Motor neuron (in vitro differentiated cells): ENCODE measurements around the gene PCDHB10. TPM values are rescaled to one million over a fixed set of nuclear protein-coding genes. Genes with fewer than 3 reads are reported as not detected.
A peak's percentile ranks its signal among the peaks of the same experiment; 100 is the strongest.
"Not testable (repeated sequence)": the region's sequence is repeated elsewhere in the genome, so short reads cannot be mapped to it uniquely, and the experiment has no call there.

Experiments used
- ATAC-seq, 8 experiments: fragments of 200-7000 bp; cut with Tn5 transposase; replicated peaks in 6 of 8; 2 replicates each; pipeline ENCODE4 v1.8.0; 2021; ENCODE audit warnings: mild to moderate bottlenecking in 8 of 8, moderate library complexity in 8 of 8
- H3K27ac ChIP-seq, 2 donors: fragments of 250-450 bp; sonication (Bioruptor Pico); 2 replicates each; pipeline ENCODE4 v1.9.0; 2021; ENCODE audit warnings: antibody characterized with exemption in 2 of 2, mild to moderate bottlenecking in 2 of 2, moderate library complexity in 1 of 2
- H3K4me1 ChIP-seq, 2 donors: fragments of 250-450 bp; sonication (Bioruptor Pico); replicated peaks in 1 of 2; 2 replicates each; pipeline ENCODE4 v1.6.1; 2021; ENCODE audit warnings: antibody characterized with exemption in 2 of 2, mild to moderate bottlenecking in 2 of 2, moderate library complexity in 1 of 2
- H3K4me3 ChIP-seq, 5 donors: fragments of 250-450 bp; sonication (Bioruptor Pico); 2 replicates each; pipeline ENCODE4 v1.9.0; 2021; ENCODE audit warnings: antibody characterized with exemption in 5 of 5, mild to moderate bottlenecking in 5 of 5, moderate library complexity in 4 of 5
- WGBS, 10 experiments: fragments of 450-650 bp; shearing (Covaris generic); methylation state at CpG; one replicate each; pipeline ENCODE4 v1.0.0; 2022; 5-methylcytosine and 5-hydroxymethylcytosine counted together
- in situ Hi-C, 9 experiments: fragments of 400-800 bp; cut with MboI; loops; one replicate each; pipeline ENCODE4 v1.15.0; 2021; ENCODE audit warnings: low sequenced_read_pairs in 9 of 9, low pct_unique_long_range_greater_than_20kb in 2 of 9; ENCODE audit not compliant: unreplicated experiment in 9 of 9
- total RNA-seq, 8 experiments: library from RNA; unstranded; fragments of 300-600 nt; gene quantifications; 2 replicates each; pipeline versions ENCODE4 v1.2.3 to v1.2.4, GENCODE V29; 2022

Gene PCDHB10
- total RNA-seq: 10 to 100 TPM in 1 of 8 experiments, 1 to 10 TPM in 4, under 1 TPM in 3; 0.20 to 25.4 (median 5.5) TPM

GRCh38 chr5:141192110-141192725, at the start of gene PCDHB10:
TSS of gene PCDHB10 (plus strand) at chr5:141192353. CDS start at chr5:141192553, 200 bp downstream.
- in situ Hi-C loops: loop anchor here in 4 of 9 experiments (25.0 kb wide), 1 partner anchor 370 kb away; no protein-coding TSS in a partner anchor
- 0 to 20% (median 0%) methylated on average over 4 to 8 of the region's 10 CpGs; no CpG with 5 or more reads in 1 of the 10 experiments for WGBS, 10 experiments
- peak; percentile 28 to 80 (median 58) for ATAC-seq

GRCh38 chr5:141149812-141150211, 42.3 kb upstream of the PCDHB10 start, which contains the start of gene PCDHB6:
TSS of gene PCDHB6 (plus strand) at chr5:141150057. CDS start at chr5:141150258, 201 bp downstream.
- H3K4me3 ChIP-seq: peak within 1 kb of the TSS in 3 of 5 donors; percentile 4 to 34 (median 21)
- peak in 4 of 8 experiments; percentile 45 to 94 (median 70) for ATAC-seq
- in situ Hi-C loops: loop anchor here in 1 of 9 experiments (25.0 kb wide), 1 partner anchor 112 kb away; no protein-coding TSS in a partner anchor
- H3K27ac ChIP-seq: no peak within 1 kb of the TSS
- 0 to 88% (median 6%) methylated on average over 1 to 18 of the region's 18 CpGs for WGBS, 10 experiments
- no peaks in the 10 kb centered on the region for H3K4me1 ChIP-seq

More at GRCh38 chr5:141192110-141192725, at the start of gene PCDHB10:
- no peak within 1 kb of the TSS for H3K27ac ChIP-seq
- H3K4me3 ChIP-seq: peak within 1 kb of the TSS; percentile 22 to 53 (median 39)
- H3K4me1 ChIP-seq: no peaks in the 10 kb centered on the region

GRCh38 chr5:141150224-141150992, 41.7 kb upstream of the PCDHB10 start:
- Histone ChIP-seq H3K27ac (no peak overlapping the region), H3K4me3 (peak overlapping the region in 3 of 5 donors; percentile 4 to 34 (median 21)), H3K4me1 (no peaks in the 10 kb centered on the region)
- peak in 3 of 8 experiments; percentile 46 to 53 (median 52) for ATAC-seq
- in situ Hi-C loops: loop anchor here in 1 of 9 experiments (25.0 kb wide), 1 partner anchor 112 kb away; no protein-coding TSS in a partner anchor
- 5 to 96% (median 29%) methylated on average over 2 to 24 of the region's 33 CpGs for WGBS, 10 experiments

- H3K27ac ChIP-seq: no peak overlapping the region
- in situ Hi-C loops: loop anchor here in 1 of 9 experiments (25.0 kb wide), 1 partner anchor 111 kb away; no protein-coding TSS in a partner anchor
- no peaks in the 10 kb centered on the region for H3K4me1 ChIP-seq
- WGBS, 10 experiments: 0 to 73% (median 8%) methylated on average over 1 to 13 of the region's 13 CpGs; no CpG with 5 or more reads in 3 of the 10 experiments
- H3K4me3 ChIP-seq: peak overlapping the region in 3 of 5 donors; percentile 4 to 34 (median 21)
- ATAC-seq: no peak
Observed at GRCh38 chr5:141150993-141151325, 41.2 kb upstream of the PCDHB10 start.

GRCh38 chr5:141151632-141152031, 40.5 kb upstream of the PCDHB10 start:
- H3K4me3 ChIP-seq: peak overlapping the region in 1 of 5 donors; percentile 34
- ATAC-seq, H3K4me1 ChIP-seq, H3K27ac ChIP-seq: not testable (repeated sequence)
- in situ Hi-C loops: loop anchor here in 1 of 9 experiments (25.0 kb wide), 1 partner anchor 111 kb away; no protein-coding TSS in a partner anchor
- 90% methylated on average over 16 of the region's 41 CpGs; no CpG with 5 or more reads in 9 of the 10 experiments for WGBS, 10 experiments

GRCh38 chr5:141152096-141152495, 40.1 kb upstream of the PCDHB10 start:
- not testable (repeated sequence) for ATAC-seq, H3K27ac ChIP-seq, H3K4me1 ChIP-seq
- H3K4me3 ChIP-seq: peak overlapping the region in 1 of 5 donors; percentile 14
- in situ Hi-C loops: loop anchor here in 1 of 9 experiments (25.0 kb wide), 1 partner anchor 110 kb away; no protein-coding TSS in a partner anchor
- WGBS, 10 experiments: 0 to 90% (median 73%) methylated on average over 1 to 2 of the region's 36 CpGs; no CpG with 5 or more reads in 7 of the 10 experiments

GRCh38 chr5:141155540-141156374, 36.4 kb upstream of the PCDHB10 start:
- 0 to 100% (median 36%) methylated on average over 1 to 21 of the region's 21 CpGs for WGBS, 10 experiments
- Histone ChIP-seq H3K27ac (no peak overlapping the region), H3K4me1 (no peaks in the 10 kb centered on the region), H3K4me3 (peak overlapping the region in 3 of 5 donors; percentile 16 to 30 (median 25))
- peak in 3 of 8 experiments; percentile 16 to 40 (median 18) for ATAC-seq
- in situ Hi-C loops: loop anchor here in 1 of 9 experiments (25.0 kb wide), 1 partner anchor 107 kb away; no protein-coding TSS in a partner anchor

GRCh38 chr5:141157356-141157755, 34.8 kb upstream of the PCDHB10 start:
- 60% methylated on average over 3 of the region's 38 CpGs; no CpG with 5 or more reads in 9 of the 10 experiments for WGBS, 10 experiments
- not testable (repeated sequence) for H3K4me1 ChIP-seq, H3K27ac ChIP-seq, H3K4me3 ChIP-seq, ATAC-seq
- in situ Hi-C loops: loop anchor here in 1 of 9 experiments (25.0 kb wide), 1 partner anchor 105 kb away; no protein-coding TSS in a partner anchor

GRCh38 chr5:141157901-141158300, 34.3 kb upstream of the PCDHB10 start:
- in situ Hi-C loops: loop anchor here in 1 of 9 experiments (25.0 kb wide), 1 partner anchor 104 kb away; no protein-coding TSS in a partner anchor
- not testable (repeated sequence) for H3K4me1 ChIP-seq, H3K27ac ChIP-seq, H3K4me3 ChIP-seq, ATAC-seq
- WGBS, 10 experiments: 20% methylated on average over 1 of the region's 28 CpGs; no CpG with 5 or more reads in 9 of the 10 experiments

GRCh38 chr5:141172381-141173204, 19.6 kb upstream of the PCDHB10 start, which contains the start of gene PCDHB7:
TSS of gene PCDHB7 (plus strand) at chr5:141172644. CDS start at chr5:141172836, 192 bp downstream.
- 11 to 80% (median 41%) methylated on average over 3 to 19 of the region's 20 CpGs for WGBS, 10 experiments
- in situ Hi-C loops: loop anchor here in 1 of 9 experiments (25.0 kb wide), 1 partner anchor 90 kb away; no protein-coding TSS in a partner anchor
- Histone ChIP-seq H3K27ac (no peak within 1 kb of the TSS), H3K4me3 (peak within 1 kb of the TSS in 1 of 5 donors; percentile 25), H3K4me1 (no peaks in the 10 kb centered on the region)
- peak in 1 of 8 experiments; percentile 27 for ATAC-seq
